T-helper 2 cell (primary cell): ENCODE measurements around the gene CCDC171.
A peak's percentile ranks its signal among the peaks of the same experiment; 100 is the strongest.

ENCODE experiments used
- DNase-seq, 5 experiments: peaks; one replicate each; pipeline versions ENCODE4 v3.0.0 to v3.0.0-alpha.2; 2012 to 2022

The CCDC171 gene

DNA sequence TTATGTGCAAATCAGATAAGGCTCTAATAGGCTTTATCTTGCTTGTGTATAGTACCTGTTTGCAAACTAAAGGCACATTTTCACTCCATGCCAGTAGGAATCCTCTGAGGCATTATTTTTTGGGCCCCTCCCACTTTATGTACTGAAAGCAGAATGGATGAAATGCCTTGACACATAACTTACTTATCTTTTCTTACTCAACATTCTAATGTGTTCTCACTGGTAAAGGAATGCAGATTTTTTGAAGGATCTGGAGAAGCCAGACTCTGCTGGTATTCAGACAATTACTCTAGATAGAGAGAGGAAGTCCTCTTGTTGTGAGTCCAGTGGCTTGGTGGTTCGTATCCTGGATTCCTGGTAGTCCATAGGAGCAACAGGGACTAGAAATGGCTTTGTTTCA, 336.7 kb downstream of the CCDC171 start:
- DNase-seq, result no peak

DNA sequence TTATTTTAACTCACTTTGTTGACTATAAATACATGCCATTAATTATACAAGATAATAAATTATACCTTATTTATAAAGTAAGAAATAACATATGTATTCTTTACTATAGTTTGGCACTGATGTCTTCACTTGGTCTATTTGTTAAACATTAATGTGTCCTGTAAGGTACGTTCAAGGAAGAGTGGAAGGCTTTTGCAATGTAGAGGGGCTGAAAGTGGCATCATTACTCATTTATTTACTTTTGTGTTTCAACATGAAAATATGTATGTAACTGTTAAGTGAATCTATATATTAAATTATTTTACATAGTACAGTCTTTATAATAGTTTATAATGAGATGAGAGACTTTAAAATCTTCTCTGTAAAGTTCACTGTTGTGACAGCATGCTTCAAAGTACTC, 348.7 kb downstream of the CCDC171 start:
- no peak for DNase-seq

DNA sequence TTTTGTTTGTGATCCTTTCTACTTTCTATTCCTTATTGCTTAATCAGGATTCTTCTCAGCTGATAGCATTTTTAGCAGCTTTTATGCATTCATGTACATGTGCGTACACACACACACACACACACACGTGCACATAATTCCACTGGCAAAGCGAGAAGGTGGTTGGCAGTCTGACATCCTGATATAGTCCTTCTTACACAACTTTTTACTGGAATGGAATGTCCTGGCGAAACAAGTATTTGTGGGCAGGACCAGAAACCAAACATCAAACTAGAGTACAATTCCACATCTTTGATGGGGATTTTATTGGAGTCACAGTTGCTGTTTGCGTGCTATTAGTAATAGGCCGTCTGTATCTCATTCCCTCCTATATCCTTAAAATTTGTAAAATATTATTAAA, 356.5 kb downstream of the CCDC171 start:
- DNase-seq, result no peak

DNA sequence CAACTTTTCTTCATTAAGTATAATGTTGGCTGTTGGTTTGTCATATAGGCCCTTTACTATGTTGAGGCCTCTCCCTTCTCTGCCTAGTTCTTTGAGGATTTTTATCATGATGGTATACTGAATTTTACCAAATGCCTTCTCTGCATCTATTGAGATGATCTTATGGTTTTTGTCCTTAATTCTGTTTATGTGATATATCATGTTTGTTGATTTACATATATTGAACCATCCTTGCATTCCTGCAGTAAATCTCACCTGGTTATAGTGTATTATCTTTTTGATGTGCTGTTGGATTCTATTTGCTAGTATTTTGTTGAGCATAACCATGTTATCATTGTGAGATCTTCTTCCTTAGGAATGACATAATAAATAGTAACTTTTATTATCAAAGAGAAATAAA, 362.9 kb downstream of the CCDC171 start:
- DNase-seq, result no peak

DNA sequence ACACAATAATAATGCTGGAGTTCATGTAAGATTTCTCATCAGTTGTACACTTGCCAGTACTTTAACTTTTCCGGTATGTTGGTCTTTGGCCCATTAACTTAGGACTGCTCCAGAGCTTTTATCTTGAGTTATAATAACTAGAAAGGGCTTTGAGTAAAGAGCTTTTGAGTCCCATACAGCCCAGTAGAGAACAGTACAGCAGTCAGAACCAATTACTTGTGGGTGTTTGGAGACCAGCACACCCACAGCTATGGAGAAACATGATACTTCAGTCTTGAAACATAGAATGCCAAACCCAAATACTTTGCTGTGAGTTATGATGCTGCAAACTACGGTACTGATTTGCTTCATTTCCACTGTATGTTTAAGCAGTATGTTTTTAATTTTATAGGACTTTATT, 374.3 kb downstream of the CCDC171 start:
- DNase-seq, result no peak

DNA sequence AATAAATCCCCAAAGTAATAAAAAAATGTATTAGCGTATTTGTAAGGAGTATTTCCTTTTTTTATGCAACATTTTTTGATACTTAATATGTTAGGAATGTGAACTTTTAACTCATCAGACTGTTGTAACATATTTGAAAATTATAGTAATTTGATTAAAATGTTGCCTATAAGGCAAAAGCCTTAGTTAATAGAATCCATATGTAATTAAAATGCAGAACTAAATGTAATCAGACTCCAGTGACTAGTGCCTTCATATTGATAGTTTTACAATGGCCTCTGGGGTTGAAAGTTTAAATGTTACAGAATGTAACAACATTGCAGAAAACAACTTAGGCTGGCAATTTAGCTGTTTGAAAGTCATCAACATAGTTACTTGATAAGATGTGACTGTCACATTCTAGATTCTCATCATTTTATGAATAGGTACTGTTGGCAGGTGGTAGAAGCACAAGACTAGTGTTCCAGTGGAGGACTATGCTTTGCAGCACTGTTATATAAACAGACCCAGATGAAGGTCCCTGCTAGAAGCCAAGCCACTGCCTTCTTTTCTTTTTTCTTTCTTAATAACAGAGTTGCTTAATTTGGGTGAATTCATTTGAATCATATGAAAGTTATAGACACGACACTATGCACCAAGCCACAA, 382.9 kb downstream of the CCDC171 start:
- DNase-seq, result no peak

DNA sequence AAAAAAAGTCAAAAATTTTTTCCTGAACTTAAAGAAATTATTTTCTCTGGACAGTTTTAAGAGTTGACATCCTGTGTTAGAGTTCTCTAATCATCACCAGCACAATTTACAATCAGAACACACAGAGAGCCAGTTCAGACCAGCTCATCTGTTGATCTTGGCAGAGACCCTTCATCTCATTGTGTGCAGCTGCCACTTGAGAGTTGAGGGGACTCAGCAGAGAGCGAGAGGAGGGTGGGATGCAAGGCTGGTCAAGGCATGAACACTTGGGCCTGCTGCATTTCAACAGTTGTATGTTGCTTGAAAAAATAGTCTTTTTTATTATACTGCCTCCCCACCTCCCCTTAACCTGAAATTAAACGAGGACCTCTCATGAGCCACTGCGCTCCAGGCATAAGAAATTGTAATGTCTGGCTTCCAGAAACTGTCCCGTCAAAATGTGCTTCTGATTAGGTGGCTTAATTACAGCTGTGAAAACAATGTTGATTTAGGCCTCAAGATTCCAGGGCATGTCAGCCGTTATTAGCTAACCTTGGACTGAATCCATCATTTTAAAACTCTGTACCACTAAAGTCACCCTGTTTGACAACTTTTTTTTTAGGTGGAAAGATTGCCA, 383.6 kb downstream of the CCDC171 start:
- no peak for DNase-seq

DNA sequence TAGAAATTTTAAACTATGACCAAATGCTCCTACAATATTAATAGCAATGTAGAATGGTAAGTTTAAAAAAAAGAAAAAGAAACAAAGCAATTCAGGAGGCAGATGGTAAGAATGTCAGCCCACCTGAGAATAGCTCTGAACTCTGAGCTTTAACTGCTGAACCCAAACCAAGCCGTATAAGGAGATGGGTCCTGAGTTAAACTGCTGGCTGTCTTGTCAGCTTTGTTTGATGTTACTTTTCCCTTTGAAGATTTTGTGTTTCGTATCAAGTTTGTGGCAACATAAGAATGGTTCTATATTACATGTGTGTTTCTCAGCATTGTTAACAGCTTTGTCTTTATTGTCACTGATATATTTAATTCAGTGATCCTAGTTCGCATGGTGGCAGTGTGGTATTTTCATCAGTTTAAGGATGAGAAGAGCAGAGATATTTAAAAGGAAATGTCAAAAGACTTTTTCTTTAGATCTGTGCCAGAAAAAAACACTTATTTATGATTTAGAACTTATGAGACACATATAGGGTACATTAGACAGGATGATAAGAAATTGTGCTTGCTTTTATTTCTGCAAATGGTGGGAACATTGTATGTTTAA, 390.1 kb downstream of the CCDC171 start:
- DNase-seq, result no peak

DNA sequence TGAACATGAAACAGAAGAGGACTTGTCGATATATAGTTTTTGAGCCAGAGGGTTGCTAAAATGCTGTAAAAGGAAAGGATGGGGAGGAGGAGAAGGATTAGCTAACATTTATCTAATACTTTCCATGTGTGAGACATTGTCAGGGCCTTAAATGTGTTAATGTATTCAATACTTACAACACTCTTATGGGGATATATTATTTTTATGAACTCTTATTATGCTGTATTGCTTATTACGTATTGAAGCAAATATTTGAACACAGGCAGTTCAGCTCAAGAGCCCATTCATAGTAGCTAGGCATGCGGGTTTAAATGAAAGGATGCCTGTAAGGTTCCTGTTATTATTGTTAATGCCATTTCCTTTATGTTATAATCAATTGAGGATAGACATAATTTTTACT, 391.5 kb downstream of the CCDC171 start:
- DNase-seq, result no peak

DNA sequence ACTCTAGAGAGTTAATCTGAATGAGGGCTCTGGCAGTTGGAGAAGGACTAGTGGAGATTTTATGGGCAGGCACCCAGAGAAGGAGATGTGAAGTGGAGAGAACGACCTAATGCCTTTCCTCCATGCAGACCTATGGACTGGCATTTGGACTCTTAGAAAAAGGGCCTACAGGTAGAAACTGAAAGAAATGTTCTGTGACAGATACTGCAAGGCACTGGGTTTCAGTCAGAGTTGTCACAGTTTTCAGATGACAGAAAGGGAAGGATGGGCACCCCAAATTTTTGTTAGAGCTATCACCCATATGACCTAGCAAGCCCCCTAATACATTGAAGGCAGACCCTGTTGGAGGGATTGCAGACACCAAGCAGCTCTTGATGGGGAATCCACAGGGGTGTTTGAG, 406.8 kb downstream of the CCDC171 start:
- no peak for DNase-seq

DNA sequence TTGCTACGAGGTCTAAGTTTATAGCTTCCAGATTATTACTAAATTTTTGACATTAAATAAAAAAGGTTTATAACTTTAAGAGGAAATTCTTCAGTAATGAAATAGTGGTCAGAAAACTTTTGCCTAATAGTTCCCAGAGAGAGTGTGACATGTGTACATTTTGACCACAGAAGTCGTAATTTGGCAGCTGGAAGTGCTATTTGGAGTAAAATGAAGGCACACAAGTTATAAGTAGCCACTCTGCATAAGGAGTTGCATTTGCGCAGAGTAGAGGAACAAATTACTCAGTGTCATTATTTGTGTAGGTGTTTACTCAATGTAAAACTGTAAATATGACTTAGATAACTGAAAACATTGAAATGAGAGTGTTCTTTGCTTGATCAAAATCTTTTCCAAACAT, 408.4 kb downstream of the CCDC171 start:
- peak in 1 of 5 experiments; percentile 13 for DNase-seq

DNA sequence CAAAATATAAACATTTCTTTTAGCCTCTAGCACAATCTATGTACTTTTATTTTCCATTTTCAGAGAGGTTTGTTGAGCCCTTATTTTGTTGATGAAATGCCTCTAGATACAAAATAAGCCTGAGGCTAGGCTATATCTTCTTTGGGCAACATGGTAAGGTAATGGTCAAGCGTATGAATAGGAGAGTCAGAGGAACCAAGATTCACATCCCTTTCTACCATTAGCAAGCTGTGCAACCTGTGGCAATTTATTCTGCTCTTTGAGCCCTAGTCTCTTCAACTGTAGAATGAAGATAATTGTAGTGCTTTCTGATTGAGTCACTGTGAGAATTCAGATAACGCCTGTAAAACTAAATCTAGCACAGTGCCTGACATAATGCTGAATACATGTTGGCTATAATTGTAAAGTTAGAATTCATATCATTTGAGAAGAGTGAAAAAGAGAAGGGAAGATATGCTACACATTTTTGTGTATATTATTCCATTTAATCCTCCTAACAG, 412.5 kb downstream of the CCDC171 start:
- DNase-seq, result peak in 1 of 5 experiments; percentile 2

DNA sequence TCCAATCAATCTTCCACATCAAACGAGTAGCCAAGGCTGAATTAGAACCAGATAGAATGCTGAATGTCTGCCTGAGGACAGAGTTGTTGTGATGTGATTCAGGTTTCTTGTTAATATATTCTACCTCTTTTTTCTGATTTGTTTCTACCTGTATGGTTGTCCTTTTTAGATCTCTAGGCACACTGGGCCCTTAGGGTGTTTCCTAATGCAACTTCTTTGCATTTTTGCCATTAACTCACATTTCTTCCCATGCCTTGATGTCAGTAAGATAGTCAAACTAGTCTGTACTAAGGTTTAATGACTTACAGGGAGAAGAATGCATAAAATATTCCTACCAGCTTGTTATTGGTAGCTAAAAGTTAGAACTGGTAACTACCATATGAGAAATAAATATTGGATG, 413.6 kb downstream of the CCDC171 start:
- no peak for DNase-seq

DNA sequence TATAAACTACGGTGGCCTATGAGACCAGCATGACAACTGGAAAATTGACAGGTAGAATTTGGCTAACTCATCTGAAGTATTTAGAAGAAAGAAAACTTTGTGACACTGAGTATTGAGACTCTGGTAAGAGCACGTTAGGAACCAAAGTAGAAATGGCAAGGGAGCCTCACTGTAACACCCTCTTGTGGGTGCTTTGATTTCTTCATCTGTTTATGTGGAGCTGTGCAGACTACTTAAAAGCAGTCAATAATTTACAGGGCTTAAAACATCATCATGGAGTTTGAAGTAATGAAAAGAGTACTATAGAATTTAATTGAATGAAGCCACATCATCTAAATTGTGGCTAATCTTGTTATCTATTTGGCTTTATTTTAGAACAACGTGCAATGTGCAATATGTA, 414.2 kb downstream of the CCDC171 start:
- DNase-seq, result no peak

DNA sequence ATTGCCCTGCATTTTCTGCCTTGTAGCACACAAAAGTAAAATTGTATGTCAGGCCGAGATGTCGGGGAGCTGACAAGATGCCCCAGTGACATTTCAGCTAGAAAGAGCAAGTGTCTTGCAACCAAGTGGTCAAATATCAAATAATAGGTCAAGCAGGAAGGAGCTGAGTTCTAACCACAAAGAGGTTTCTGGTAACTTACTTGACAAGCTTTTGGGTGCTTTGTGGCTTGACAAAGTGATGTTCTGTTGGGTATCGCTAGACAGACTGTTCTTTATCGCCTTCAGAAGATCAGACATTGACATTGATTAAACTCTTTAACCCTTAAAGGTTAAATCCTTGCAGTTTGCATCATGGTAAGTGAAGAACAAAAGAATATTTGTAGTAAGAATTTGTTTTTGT, 419.9 kb downstream of the CCDC171 start:
- DNase-seq, result no peak

DNA sequence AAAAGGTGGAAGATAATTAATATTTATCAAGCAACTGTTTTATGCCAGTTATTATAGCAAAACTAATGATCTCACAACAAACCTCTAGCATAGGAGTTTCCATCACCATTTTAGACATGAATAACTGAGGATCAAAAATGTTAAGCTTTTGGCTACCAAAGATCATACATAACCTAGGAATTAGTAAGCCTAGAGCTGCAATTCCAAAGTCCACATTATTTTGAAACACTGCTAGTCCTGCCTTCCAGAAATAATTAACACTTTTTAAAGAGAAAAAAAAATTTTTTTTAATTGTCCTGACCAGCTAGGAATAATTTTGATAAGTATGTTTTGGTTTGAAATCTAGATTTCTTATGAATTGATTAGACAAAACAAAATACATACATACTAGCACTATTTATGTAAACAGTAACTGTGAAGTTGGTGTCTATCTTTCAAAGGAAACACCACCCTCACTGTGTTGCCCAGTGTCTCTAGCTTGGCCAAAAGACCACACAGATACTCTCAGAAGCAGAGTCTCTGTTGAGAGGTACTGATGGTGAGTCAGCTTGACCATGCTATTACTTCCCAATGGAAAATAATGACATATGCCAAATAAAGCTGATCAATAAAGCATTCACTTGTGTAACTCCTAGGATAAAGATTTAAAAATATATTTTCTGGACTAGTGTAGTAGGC, 422.4 kb downstream of the CCDC171 start:
- no peak for DNase-seq

DNA sequence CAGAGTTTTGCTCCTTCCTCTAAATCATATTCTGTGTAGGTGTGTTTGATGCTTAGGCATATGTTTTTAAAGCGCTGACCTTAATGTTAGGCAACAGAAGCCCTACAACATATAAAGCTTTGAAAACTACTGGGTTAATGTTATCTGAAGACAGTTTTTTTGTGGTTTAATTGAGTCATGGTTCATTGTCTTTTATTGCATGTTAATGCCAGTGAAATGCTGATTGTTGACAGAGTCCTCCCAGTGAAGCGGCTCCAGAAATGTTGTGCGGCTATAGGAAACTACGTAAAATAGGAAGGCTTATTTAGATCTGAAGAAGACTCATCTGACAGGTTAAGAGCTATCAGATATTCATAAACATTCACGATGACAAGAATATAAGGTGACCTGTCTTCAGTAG, 424.6 kb downstream of the CCDC171 start:
- DNase-seq, result no peak

DNA sequence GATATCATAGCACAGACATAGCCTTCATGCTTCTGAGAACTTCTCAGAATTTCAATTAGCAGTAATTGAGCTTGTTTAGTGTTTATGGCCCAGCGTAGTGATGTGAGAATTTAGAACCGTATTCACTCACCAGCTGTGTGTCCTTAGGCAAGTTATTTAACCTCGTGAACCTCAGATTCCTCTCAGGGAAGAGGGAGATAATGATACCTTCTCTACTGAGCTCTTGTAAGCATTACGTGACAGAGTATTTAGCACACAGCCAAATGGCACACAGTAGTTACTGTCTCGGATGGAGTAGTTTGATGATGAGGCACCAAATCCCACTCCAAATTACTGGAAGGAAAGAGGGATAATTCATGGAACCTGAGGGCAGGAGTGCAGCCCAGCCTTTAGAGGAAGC, 429.3 kb downstream of the CCDC171 start:
- no peak for DNase-seq

DNA sequence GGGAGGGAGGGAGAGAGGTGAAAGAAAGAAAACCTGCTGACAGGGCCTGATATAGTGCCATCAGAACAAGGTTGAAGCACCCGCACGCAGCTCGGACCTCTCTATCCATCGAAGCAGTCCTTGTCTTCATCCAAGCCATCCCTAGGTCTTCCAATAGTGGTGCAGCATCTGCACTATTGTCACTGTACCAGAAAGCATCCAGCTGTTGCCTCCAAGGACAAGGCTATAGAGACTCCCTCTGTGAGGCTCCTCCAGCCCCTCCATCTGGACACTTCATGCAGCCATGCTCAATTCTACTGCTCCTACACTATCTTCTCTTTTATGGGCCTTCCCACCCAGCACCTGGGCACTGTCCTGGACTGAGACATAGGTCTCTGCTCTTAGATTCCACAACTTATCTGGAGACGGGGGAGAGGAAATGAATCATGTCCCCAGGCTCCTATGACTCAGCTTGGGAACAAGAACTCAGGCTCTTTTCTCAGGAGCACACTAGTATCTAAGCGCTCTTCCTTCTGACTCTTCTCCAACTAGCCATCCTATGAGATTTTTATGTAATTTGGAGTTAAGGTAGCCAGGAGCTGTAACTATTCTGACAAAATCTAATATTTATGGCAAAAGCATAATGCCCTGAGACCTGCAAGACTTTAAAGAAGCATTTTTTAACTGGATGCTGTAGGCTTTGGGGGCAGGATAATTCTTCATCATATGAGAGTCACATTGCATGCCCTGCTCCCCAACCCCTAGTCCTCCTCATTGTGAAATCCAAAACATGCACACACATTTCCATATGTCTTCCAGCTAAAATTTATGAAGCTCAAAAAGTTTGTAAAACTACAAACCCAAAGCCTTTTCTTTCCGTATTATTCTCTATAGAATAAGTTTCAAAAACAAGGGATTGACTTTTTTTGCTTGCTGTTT, 446.8 kb downstream of the CCDC171 start:
- DNase-seq, result no peak

DNA sequence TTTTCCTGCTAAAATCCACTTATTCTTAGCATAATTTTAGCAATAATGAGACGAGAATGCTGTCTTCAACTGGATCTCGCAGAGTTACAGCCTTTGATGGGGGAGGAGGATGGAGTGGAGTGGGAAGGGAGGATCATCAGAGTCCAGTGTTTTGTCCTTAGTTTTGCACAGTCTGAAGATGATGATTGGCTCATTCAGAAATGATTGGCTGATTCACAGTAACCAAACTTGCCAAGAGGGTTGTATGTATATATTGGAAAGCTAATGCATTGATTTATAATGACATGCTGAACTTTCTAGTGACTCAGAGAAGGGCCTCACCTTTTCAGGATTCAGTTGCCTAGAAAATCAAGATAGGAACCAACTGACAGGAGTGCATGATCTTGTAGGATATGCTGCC, 448.0 kb downstream of the CCDC171 start:
- DNase-seq, result no peak

DNA sequence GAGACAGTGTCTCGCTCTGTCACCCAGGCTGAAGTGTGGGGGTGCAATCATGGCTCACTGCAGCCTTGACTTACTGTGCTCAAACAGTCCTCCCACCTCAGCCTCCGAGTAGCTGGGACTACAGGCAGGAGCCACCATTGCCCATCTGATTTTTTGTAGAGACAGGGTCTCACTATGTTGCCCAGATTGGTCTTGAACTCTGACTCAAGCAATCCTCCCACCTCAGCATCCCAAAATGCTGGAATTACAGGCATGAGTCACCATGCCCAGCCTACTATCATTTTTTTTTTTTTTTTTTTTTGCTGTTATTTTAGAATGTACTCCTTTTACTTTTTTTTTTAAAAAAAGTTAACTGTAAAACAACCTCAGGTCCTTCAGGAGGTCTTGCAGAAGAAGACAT, 449.0 kb downstream of the CCDC171 start:
- no peak for DNase-seq

DNA sequence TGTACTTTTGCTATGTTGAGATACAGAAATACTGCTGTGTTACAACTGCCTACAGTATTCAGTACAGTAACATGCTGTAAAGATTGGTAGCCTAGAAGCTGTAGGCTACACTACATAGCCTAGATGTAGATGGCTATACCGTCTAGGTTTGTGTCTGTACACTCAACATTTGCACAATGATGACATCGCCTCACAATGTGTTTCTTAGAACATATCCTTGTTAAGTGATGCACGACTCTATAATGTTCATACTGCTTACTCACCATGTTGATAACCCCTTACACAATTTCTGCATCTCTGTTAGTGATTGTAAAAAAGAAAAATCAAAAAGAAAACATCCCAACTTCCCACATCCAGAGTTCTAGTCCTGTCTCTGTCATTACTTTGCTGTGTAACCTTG, 450.0 kb downstream of the CCDC171 start:
- DNase-seq, result no peak

DNA sequence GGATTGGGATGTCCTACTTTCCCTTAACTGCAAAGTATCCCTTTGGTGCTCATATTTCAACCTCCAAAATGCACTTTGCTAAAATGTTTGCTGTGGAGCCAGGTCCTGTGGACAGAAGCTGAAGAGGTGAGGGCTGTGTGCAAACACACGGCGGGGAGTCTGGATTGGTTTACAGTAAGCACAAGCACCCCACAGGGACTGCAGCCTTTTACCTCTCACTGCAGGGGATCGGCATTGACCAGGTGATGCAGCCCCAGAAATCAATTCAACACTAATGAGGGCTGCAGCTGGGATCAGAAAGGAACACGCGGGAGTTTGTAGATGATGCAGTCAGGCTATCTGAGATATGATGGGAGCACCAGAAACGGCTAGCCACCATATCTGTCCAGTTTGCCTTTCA, 450.9 kb downstream of the CCDC171 start:
- no peak for DNase-seq
